Body of pancreas (tissue), 4 donors: ENCODE results near the gene CASP7. TPM values are rescaled to one million over a fixed set of nuclear protein-coding genes. Genes with fewer than 3 reads are reported as not detected.
A peak's percentile ranks its signal among the peaks of the same experiment; 100 is the strongest.

Experiments used
- ATAC-seq: fragments of 150-250 bp; one replicate; pipeline ENCODE4 v1.9.1; 2016
- DNase-seq, 4 donors: peaks; one replicate each; pipeline ENCODE4 v3.0.0-alpha.2; 2019
- H3K27ac ChIP-seq, 4 donors: fragments of 200-600 bp; sonication (generic); 1 replicate in 3 of 4; 2 replicates in 1 of 4; pipeline versions ENCODE4 v1.5.1 to v1.6.1; 2016 to 2019; ENCODE audit warnings: mild to moderate bottlenecking in 1 of 4, mixed read lengths in 1 of 4, moderate library complexity in 1 of 4
- H3K27me3 ChIP-seq, 2 donors: fragments of 200-600 bp; sonication (generic); one replicate each; pipeline ENCODE4 v1.6.0; 2016; ENCODE audit warnings: mild to moderate bottlenecking in 1 of 2
- H3K36me3 ChIP-seq, 2 donors: fragments of 200-600 bp; sonication (generic); replicated peaks in 1 of 2; 2 replicates each; pipeline ENCODE4 v1.5.1; 2016; ENCODE audit warnings: low read depth in 2 of 2; ENCODE audit not compliant: insufficient read depth in 1 of 2
- H3K4me1 ChIP-seq: fragments of 200-600 bp; sonication (generic); one replicate; pipeline ENCODE4 v1.6.0; 2016
- H3K4me3 ChIP-seq, 2 donors: fragments of 200-600 bp; sonication (generic); 1 replicate in 1 of 2; 2 replicates in 1 of 2; pipeline ENCODE4 v1.5.1; 2016 to 2019
- H3K9me3 ChIP-seq, 3 donors: fragments of 200-600 bp; sonication (generic); 1 replicate in 2 of 3; 2 replicates in 1 of 3; pipeline ENCODE4 v1.5.1; 2016
- CTCF ChIP-seq, 7 experiments: fragments of 450-650 bp in 4 of 7; fragments of 200-600 bp in 3 of 7; sonication (generic) in 3 of 7; IDR thresholded peaks; one replicate each; pipeline ENCODE4 v1.5.1; 2016 to 2019; ENCODE audit warnings: antibody characterized with exemption in 7 of 7
- POLR2A ChIP-seq, 3 donors: fragments of 450-650 bp; IDR thresholded peaks; one replicate each; pipeline ENCODE4 v1.6.1; 2016; ENCODE audit warnings: antibody characterized with exemption in 3 of 3, mild to moderate bottlenecking in 2 of 3
- WGBS, 2 donors: methylation state at CpG; one replicate each; pipeline ENCODE4 v1.1.5; 2017; 5-methylcytosine and 5-hydroxymethylcytosine counted together
- intact Hi-C: fragments of 100-400 bp; cut with DNase I; formaldehyde crosslinking; loops from one replicate; pipeline ENCODE4 v1.15.1; 2023
- total RNA-seq, 2 donors: library from RNA; depleted of rRNA; stranded (reverse); fragments of >200 nt; gene quantifications; one replicate each; pipeline ENCODE4 v1.1.0, GENCODE V29; 2016

The CASP7 gene
- total RNA-seq, 2 donors from 2014 or later: 11.2 to 23.1 TPM

- intact Hi-C loops: no loop called here
- Histone ChIP-seq H3K27me3 (no peaks in the 10 kb centered on the region), H3K4me3 (no peak overlapping the region), H3K27ac (no peak overlapping the region), H3K9me3 (no peaks in the 10 kb centered on the region), H3K36me3 (no peaks in the 10 kb centered on the region), H3K4me1 (no peaks in the 10 kb centered on the region)
- ATAC-seq (no peak), DNase-seq (no peak)
- 75 to 86% methylated on average over 2 to 4 of the region's 4 CpGs for WGBS, 2 donors
- TF ChIP-seq POLR2A (IDR thresholded peaks at IDR 0.05) (no peak), CTCF (IDR thresholded peaks at IDR 0.05) (no peak)
These were observed 14.4 kb upstream of the CASP7 start for GRCh38 chr10:113665352-113665751.

GRCh38 chr10:113665806-113666354 lies 13.8 kb upstream of the CASP7 start:
- ATAC-seq (no peak), DNase-seq (no peak)
- Histone ChIP-seq H3K27me3 (no peaks in the 10 kb centered on the region), H3K4me3 (no peak overlapping the region), H3K36me3 (no peaks in the 10 kb centered on the region), H3K4me1 (no peaks in the 10 kb centered on the region), H3K9me3 (no peaks in the 10 kb centered on the region), H3K27ac (no peak overlapping the region)
- intact Hi-C loops: no loop called here
- TF ChIP-seq CTCF (IDR thresholded peaks at IDR 0.05) (no peak), POLR2A (IDR thresholded peaks at IDR 0.05) (no peak)
- WGBS, 2 donors: 72 to 79% methylated on average over 6 of the region's 6 CpGs

GRCh38 chr10:113666682-113667252 lies 12.9 kb upstream of the CASP7 start:
- intact Hi-C loops: no loop called here
- ATAC-seq (no peak), DNase-seq (no peak)
- WGBS, 2 donors: 51 to 53% methylated on average over 5 of the region's 5 CpGs
- Histone ChIP-seq H3K36me3 (no peaks in the 10 kb centered on the region), H3K4me1 (no peaks in the 10 kb centered on the region), H3K4me3 (no peak overlapping the region), H3K27ac (no peak overlapping the region), H3K9me3 (no peaks in the 10 kb centered on the region), H3K27me3 (no peaks in the 10 kb centered on the region)
- TF ChIP-seq CTCF (IDR thresholded peaks at IDR 0.05): no peak
- no peak for TF ChIP-seq POLR2A (IDR thresholded peaks at IDR 0.05)

GRCh38 chr10:113680190-113681111 lies 739 bp downstream of the CASP7 start:
- no peaks in the 10 kb centered on the region for H3K9me3 ChIP-seq
- intact Hi-C loops: no loop called here
- WGBS, 2 donors: 2 to 3% methylated on average over 17 to 28 of the region's 28 CpGs
- H3K27ac ChIP-seq: peak overlapping the region; percentile 86 to 99 (median 96)
- DNase-seq (peak; percentile 48 to 60 (median 54)), ATAC-seq (peak; percentile 33)
- no peaks in the 10 kb centered on the region for H3K36me3 ChIP-seq
- H3K27me3 ChIP-seq: no peaks in the 10 kb centered on the region
- peaks cover 16% of the 10 kb centered on the region for H3K4me1 ChIP-seq
- no peak for TF ChIP-seq CTCF (IDR thresholded peaks at IDR 0.05)
- no peak for TF ChIP-seq POLR2A (IDR thresholded peaks at IDR 0.05)
- peak overlapping the region; percentile 53 to 93 for H3K4me3 ChIP-seq
